Ovary (tissue), 3 donors: ENCODE results near the gene IRF6.

Source experiments
- CTCF ChIP-seq, 3 donors: fragments of 450-650 bp in 2 of 3; fragments of 200-600 bp in 1 of 3; IDR thresholded peaks; one replicate each; pipeline versions ENCODE4 v1.5.1 to v1.8.0; 2016 to 2022; ENCODE audit warnings: antibody characterized with exemption in 3 of 3, mild to moderate bottlenecking in 1 of 3
- EP300 ChIP-seq: sonication (generic); formaldehyde crosslinking; IDR thresholded peaks from one replicate; pipeline ENCODE4 v1.6.1; 2017; ENCODE audit warnings: antibody characterized with exemption
- POLR2A ChIP-seq: fragments of 450-650 bp; IDR thresholded peaks from one replicate; pipeline ENCODE4 v1.6.1; 2017; ENCODE audit warnings: antibody characterized with exemption, mild to moderate bottlenecking, moderate library complexity
- donor health status: DM: no; HTN: no; CAD: no.

DNA sequence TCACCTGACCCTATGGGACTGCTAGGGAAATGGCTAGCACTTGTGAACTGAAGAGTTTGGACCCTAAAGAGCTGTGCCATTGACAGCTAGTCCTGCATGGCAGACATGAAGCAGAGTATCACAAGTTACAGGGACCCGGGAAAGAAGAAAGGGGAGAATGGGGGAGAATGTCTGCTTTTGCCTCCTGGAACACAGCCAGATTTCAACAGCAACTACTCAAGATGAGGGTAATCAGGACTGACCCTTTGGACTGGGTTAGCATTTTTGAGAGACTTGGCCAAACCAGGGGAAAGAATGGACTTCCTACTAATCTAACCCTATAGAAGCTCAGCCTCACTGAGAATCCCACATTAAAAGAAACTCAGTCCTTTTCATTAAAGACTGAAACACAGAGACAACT lies 13.1 kb upstream of the IRF6 start:
- TF ChIP-seq CTCF (IDR thresholded peaks at IDR 0.05) (no peak), POLR2A (no peak), EP300 (no peak)
